GM18526 (cell line): ENCODE results near the gene CALU.

Experiments
- POLR2A ChIP-seq: IDR thresholded peaks from 3 replicates; pipeline ENCODE4 v1.6.1; 2011; ENCODE audit not compliant: insufficient read length; ENCODE audit errors: extremely low read depth

CALU gene

DNA sequence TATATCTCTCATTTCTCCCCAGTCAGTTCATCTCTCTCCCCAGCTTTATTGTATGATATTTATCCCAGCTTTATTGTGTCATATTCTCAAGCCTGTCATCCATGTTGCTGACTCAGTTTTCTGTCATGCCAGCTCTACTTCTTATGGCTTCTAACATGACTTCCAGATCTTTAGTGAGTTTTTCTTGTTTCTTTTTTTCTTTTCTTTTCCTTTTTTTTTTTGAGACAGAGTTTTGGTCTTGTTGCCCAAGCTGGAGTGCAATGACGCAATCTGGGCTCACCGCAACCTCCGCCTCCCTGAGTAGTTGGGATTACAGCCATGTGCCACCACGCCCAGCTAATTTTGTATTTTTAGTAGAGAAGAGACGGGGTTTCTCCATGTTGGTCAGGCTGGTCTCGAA, 28.7 kb upstream of the CALU start:
- no peak for TF ChIP-seq POLR2A

DNA sequence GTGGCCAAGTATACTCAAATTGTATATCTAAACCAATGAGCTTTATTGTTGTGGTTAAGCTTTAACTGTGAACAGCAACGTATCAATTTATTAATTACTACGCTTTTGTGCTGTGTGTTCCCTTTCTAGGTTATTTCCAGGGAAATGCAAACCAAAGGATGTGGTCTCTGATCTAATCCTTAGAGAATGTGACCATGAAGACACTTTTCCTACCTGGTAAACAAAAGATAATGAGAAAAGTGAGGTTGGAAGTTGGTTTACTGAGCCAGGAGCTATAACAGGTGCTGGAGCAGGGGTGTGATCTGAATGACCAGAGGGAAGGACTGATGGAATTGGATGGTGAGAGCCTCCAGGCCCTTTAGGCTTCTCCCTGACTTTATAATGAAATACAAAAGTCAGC, 25.4 kb upstream of the CALU start:
- TF ChIP-seq POLR2A: no peak

DNA sequence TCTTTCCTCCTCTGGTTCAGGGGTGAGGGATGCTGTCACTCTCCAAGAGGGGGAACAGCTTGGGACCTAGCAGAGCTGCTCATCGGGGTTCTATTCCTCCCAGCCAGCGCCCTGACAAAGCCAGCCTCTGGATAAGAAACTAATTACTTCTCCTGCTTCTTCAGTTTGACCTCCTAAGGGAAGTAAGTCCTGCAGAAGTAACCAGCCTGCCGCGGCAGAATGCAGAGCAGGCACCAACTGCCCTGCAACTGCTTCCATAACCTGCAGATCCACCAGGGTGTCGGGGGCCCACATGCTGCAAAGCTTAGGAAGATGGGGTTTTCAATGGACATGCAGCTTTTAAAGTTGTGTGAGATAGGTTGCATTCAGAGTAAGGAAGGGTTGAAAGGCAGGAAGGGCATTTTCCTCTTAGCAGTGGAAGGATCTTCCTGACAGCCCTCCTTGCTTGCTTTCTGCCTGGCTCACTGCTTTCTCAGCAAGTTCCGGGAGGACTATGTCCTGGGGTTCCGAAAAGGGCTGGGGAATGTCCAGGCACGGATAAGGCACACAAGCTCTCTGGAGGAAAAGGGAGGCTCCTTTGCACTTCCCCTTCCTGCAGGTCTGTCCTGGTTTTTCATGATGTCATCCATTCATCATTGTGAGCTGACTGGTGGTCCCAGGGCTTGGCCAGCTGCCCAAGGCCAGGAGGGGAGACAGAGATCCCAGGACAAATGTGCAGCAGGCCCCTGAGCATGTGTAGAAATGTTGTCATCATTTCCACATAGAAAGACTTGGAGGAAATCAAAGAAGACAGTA, 24.3 kb upstream of the CALU start:
- TF ChIP-seq POLR2A: no peak

DNA sequence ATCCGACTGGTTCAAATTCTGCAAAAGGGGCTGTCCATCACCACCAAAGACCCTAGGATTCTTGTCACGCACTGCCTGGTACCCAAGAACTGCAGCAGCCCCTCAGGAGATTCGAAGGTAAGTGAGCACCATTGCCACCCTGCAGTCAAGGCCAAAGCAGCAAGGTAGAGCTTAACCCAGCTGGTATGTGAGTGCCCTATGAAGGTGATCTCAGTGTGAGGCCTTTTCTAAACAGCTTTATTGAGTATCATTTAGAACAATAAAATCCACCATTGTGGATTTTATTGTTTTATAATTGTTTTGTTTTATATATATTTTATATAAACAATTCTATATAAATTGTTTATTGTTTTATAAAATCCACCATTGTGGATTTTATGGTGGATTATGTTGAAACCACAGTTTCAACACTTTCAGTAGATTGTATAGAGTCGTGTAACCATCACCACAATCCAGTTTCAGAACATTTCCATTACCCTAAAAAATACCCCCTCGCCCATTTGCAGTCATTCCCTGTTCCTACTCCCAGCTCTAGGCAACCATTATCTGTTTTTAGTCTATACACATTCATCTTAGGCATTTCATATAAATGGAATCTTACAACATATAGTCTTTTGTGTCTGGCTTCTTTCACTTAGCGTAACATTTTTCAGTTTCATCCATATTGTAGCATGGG, 20.1 kb upstream of the CALU start:
- no peak for TF ChIP-seq POLR2A

DNA sequence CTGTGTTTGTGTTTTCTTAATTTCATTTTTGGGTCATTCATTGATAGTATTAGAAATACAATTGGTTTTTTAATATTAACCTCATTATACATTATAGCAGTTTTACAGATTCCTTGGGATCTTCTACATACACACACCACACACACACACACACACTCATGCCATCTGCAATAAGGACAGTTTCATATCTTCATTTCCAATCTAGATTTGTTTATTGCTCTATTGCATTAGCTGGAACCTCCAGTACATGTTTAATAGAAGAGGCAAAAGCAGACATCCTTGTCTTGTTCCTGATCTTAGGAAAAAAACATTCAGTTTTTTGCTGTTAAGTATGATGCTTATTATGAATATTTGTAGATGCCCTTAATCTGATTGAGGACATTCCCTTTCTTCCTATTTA, 17.8 kb upstream of the CALU start:
- no peak for TF ChIP-seq POLR2A

DNA sequence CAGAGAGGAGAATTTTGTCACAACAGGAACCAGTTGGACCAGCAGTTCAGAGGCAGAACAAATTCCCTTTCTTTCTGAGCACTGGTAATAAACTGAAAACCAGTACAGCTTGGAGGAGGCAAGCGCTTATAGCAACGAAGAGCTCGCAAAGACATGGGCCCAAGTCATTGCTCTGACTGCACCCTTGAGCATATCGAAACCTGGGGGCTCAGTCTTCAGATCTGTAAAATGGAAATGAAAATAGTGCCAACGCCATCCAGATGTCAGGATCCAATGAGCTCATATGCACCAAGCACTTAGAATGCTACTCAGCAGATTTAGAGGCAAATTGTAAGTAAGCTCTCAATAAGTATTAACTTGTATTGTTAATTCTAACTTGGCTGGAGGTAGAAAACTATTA, 14.4 kb upstream of the CALU start:
- no peak for TF ChIP-seq POLR2A

DNA sequence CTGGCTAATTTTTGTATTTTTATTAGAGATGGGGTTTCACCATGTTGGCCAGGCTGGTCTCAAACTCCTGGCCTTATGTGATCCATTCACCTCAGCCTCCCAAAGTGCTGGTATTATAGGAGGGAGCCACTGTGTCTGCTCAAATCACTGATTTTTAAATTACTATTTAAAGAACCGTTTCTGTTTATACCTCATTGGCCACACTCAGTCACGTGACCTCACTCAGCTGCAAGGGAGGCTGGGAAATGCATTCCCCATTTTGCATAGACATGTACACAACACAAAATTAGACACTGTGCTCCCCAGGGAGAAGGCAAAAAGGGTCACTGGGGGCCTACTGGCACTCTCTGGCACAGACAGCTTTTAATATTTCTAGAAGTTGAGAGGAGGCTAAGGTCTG, 13.6 kb upstream of the CALU start:
- TF ChIP-seq POLR2A: no peak

DNA sequence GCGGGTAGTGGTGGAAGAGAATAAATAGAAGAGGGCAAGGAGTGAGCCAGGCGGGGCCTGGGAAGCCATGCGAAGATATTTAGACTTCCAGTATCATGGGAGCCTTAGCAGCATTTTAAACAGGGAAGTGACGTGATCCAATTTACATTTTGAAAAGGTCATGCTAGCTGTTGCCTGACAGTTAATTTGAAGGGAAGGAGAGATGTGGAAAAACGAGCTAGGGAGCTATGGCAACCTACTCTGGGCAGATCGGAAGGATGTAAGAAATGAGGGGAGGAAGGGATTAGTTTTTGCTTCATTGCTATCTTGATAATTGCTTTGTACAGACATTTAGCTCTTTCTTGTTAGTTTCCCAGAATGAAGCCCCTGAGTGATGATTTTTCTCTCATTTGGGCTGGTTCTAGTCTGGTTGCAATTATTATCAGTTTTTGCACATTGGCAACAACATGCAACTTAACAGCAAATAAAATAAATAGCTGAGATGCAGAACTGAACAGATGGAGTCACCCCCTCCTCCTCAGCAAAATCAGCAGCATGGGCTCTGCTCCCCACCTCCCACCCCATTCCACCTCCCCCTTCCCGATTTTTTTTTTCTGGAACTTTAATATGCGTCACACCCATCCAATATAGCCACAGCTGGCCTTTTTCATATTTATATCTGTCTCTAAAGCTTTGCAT, 13.0 kb upstream of the CALU start:
- no peak for TF ChIP-seq POLR2A

DNA sequence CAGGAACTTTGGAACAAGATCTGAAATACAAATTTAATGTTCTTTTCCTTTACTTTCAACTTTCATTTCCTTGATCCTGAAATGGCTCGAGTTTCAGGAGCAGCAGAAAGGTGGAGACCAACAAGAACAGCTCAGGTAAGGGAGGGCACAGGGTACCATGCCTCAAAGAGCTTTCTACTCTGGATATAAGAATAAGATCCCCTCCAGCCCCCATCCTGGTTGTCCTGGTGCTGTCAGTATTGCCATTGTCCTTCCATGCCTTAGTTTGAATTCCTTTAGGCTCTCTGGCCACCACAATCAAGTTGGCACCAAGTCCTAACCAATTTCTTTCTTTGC, 12.5 kb upstream of the CALU start:
- no peak for TF ChIP-seq POLR2A

DNA sequence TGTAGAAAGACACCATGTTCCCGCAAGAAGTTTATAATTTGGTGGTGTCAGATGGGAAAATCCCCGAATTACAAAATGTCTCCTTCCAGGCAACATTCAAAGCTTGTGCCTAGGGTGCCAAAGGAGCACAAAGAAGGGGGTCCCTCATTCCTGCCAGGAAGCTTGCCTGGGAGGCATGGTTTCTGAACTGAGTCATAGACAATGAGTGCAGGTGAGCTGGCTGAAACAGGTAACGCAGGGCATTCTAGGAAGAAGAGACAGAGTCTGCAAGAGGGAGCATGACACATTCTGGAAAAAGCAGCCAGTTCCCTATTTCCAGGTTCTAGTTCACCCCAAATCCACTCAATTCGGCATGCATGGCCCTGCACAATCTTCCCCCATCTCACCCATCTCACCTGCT, 11.9 kb upstream of the CALU start:
- TF ChIP-seq POLR2A: no peak

DNA sequence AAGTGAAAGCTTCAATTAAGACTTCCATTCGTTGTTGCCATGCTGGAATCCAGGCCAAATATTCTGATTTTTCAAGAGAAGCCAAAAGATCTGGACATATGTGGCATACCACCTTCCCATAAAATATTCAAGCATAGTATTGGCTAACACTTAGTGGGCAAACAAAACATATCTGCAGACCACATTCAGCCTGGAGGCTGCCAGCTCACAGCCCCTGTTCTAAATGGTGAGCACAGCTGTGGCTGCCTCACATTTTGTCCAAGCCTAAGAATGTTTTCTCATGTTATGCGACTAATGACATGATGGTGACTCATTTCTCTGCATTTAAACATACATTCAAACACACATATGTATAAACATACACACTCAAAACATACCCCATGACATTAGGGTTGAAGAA, 10.6 kb upstream of the CALU start:
- TF ChIP-seq POLR2A: no peak

DNA sequence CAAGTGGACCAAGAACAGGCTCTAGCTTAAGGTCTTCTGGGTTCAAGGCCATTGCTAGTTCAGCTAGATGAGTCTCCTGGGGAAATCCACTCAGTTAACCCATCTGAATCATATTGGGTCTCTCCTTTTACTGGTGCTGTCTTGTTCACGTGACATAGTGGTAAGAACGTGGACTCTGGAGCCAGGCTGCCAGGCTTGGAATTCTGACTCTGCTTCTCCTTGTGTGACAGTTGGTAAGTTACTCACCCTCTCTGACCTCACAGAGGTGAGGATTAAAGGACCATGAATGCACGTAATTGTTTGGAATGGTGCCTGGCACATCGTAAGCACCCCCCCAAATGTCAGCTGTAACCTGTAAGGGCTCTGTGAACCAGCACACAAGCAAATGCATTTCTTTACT, 9.7 kb upstream of the CALU start:
- TF ChIP-seq POLR2A: no peak

DNA sequence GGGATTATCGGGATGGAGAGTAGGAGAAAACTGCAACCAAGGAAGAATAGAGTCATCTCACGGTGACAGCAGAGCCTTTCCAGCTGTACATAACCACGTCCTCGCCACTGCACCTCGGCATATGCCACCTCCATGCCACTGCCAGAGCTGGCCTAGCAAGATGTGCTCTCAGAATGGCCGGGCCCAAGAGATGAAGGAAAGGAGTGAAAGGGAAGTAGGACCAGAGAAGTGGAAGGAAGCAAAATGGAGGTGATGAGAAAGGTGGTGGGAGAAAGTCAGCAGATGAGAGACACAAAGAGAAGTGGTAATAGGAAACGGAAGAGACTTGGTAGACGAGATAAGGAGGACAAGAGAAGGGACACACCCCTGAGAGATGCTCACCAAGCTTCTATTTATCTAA, 8.0 kb upstream of the CALU start:
- TF ChIP-seq POLR2A: no peak

DNA sequence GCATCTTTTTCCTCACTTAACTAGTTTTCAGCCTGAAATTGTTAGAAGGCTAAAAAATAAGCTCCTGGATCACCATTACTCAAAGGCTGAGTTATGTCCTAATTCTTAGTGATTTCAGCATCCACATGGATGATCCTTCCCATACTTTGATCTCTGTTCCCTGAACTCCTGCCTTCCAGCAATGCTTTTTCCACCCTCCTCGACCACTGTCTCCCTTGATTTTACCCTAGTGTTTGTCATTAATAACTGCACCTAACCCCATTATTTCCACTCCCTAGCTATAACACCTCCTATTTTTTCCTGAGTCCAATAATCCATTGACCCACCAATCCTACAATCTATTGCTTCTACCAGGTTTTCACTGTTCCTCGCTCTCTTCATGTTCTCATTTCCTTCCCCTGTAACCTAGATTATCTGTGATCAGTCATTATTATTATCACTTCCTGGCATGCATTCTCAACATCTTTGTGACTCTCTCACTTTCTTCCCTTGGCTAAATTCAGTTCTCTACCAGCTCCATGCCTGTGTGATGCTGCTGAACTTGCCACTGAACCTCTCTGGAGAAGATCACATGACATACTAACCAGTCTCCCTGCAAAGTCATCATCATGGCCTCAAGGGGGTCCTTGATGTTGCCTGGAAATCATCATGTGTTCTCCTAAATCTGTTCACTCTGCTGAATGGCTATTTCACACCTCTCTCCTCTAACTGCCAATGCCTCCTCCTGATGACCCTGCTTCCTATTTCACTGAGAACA, 6.5 kb upstream of the CALU start:
- no peak for TF ChIP-seq POLR2A

DNA sequence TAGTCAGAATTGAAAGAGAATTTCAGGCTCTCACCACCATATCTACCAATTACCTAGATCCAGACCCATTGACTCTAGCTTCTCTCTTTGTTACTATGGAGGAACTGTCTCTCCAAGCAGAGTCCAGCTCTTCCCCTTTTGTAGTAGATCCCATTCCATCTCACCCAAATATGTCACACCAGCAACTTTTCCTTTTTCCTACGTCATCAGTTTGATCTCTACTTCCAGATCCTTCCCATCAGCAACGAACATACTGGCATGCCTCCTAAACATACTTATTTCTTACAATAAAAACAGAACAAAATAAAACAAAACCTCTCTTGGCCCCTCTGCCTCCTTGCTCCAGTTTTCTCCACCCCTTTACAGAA, 5.9 kb upstream of the CALU start:
- no peak for TF ChIP-seq POLR2A

DNA sequence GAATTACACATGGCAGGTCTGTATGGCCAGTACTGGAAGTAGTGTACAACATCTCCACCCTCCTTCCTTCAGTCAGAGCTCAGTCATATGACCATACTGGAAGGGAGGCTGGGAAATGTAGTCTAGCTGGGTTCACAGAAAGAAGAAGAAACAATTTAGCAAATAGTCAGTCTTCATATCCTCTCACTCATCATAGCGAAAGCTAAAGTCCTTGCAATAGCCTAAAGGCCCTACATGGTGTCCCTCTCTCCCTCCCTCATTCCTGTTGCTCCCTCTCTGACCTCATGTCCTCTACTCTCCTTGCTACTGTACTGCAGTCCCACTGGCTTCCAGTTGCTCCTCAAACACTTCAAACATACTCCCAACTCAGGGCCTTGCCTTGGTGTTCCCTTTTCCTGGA, 4.3 kb upstream of the CALU start:
- TF ChIP-seq POLR2A: no peak
